ENCODE measurements around the gene TSPAN6.

Gene TSPAN6

GRCh38 chrX:100636321-100636991 is at the start of gene TSPAN6:
Gene TSPAN6, minus strand, starts transcription at chrX:100636806. Its CDS starts 112 bp downstream, at chrX:100636694.
- peak; percentile 92 for DNase-seq

GRCh38 chrX:100685997-100686305 is 49.3 kb upstream of the TSPAN6 start:
- no peak for DNase-seq

- peak; percentile 81 for DNase-seq
Measured at GRCh38 chrX:100685284-100685996, 48.8 kb upstream of the TSPAN6 start.

- no peak for DNase-seq
Measured at GRCh38 chrX:100682939-100683338, 46.3 kb upstream of the TSPAN6 start.

GRCh38 chrX:100681599-100681998 is 45.0 kb upstream of the TSPAN6 start:
- no peak for DNase-seq

GRCh38 chrX:100680756-100681155 is 44.1 kb upstream of the TSPAN6 start:
- no peak for DNase-seq

GRCh38 chrX:100677611-100678181 is 41.1 kb upstream of the TSPAN6 start:
- DNase-seq: no peak

GRCh38 chrX:100674705-100675104 is 38.1 kb upstream of the TSPAN6 start:
- no peak for DNase-seq

GRCh38 chrX:100673397-100673953 is 36.9 kb upstream of the TSPAN6 start:
- DNase-seq: no peak

GRCh38 chrX:100672966-100673365 is 36.4 kb upstream of the TSPAN6 start:
- no peak for DNase-seq

- peak; percentile 80 for DNase-seq
Measured at GRCh38 chrX:100663642-100664041, 27.0 kb upstream of the TSPAN6 start.

- peak; percentile 17 for DNase-seq
Measured at GRCh38 chrX:100662796-100663195, 26.2 kb upstream of the TSPAN6 start.

- no peak for DNase-seq
Measured at GRCh38 chrX:100662170-100662569, 25.6 kb upstream of the TSPAN6 start.

GRCh38 chrX:100659431-100660137 is 23.0 kb upstream of the TSPAN6 start:
- DNase-seq: peak; percentile 82

GRCh38 chrX:100658941-100659381 is 22.4 kb upstream of the TSPAN6 start:
- peak; percentile 86 for DNase-seq

- peak; percentile 81 for DNase-seq
Measured at GRCh38 chrX:100654261-100654660, 17.7 kb upstream of the TSPAN6 start.

- DNase-seq: no peak
Measured at GRCh38 chrX:100652266-100652665, 15.7 kb upstream of the TSPAN6 start.

- no peak for DNase-seq
Measured at GRCh38 chrX:100650841-100651240, 14.2 kb upstream of the TSPAN6 start.

GRCh38 chrX:100649550-100650356 is 13.1 kb upstream of the TSPAN6 start:
- DNase-seq: peak; percentile 78

- peak; percentile 88 for DNase-seq
Measured at GRCh38 chrX:100648458-100649417, 12.1 kb upstream of the TSPAN6 start.

- DNase-seq: peak; percentile 63
Measured at GRCh38 chrX:100647739-100648138, 11.1 kb upstream of the TSPAN6 start.

Measured in NCI-H69 (cell line).